WI38 (cell line): ENCODE results near the gene CTIF.

Experiments
- H3K4me3 ChIP-seq: 2 replicates; pipeline ENCODE4 v1.5.1; 2011; ENCODE audit warnings: low read depth, mild to moderate bottlenecking, control low read depth, low read length
- TF ChIP-seq, protein P1 (sequence below): IDR thresholded peaks from 2 replicates; pipeline ENCODE4 v1.5.1; 2012; ENCODE audit warnings: low read depth, mild to moderate bottlenecking, control low read depth, low read length

Gene CTIF

DNA sequence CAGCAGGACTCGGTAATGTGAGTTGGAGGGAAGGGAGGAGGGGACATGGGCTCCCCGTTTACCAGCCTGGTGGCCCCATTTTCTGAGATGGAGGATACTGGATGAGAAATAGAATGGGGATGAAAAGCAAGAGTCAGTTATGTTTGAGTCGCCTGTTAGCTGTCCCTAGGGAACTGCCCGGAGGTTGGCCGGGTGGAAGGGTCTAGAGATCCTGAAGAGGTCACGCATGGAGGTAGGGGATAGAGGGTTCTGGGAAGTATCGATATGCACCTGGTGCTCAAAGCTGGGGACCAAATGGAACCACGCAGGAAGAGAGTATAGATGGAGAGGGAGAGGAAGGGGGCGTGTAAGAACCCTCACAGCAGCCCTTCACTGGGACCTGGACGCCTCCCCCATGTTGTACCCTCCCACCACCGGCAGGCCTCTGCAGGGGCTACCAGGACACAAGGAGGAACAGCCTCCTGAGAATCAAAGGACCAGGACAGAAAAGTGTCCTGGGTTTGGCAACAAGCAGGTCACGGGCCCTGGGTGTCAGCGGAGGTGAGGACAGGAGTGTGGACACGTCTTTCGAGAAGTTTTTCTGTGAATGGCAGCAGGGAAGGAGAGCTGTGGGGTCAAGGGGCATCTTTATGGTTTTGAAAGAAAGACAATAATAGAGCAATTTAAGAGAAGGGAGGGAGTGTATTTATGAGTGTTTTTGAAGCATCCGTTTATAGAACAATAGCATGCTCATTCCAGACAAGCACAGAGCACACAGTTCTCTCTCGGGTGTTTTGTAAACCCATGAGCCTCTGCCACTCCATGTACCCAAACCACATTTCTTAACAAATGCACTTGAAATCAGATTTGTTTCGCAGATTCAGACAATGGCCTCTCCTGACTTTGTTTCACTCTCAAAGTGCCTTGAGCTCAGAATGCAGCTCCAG, 279.8 kb downstream of the CTIF start:
- TF ChIP-seq, protein P1, sequence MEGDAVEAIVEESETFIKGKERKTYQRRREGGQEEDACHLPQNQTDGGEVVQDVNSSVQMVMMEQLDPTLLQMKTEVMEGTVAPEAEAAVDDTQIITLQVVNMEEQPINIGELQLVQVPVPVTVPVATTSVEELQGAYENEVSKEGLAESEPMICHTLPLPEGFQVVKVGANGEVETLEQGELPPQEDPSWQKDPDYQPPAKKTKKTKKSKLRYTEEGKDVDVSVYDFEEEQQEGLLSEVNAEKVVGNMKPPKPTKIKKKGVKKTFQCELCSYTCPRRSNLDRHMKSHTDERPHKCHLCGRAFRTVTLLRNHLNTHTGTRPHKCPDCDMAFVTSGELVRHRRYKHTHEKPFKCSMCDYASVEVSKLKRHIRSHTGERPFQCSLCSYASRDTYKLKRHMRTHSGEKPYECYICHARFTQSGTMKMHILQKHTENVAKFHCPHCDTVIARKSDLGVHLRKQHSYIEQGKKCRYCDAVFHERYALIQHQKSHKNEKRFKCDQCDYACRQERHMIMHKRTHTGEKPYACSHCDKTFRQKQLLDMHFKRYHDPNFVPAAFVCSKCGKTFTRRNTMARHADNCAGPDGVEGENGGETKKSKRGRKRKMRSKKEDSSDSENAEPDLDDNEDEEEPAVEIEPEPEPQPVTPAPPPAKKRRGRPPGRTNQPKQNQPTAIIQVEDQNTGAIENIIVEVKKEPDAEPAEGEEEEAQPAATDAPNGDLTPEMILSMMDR, result no peak
- H3K4me3 ChIP-seq, result no peak overlapping the region

DNA sequence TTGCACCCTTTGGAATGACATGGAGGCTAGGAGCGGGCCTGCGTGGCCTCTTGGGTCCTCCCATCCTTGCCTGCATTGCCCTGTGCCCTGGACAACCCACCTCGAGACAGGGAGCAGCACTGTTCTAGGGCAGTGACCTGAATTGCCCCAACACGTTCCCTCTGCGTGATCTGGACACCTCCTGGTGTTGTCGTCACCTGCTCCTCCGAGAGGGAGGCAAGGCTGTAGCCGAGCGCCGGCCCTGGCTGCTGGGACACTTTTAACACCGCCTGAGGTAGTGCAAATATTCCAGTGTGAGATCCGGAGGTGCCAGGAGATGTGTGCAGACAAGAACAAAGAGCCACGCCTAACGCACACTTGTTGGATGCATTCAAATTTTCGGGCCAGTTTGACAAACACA, 280.4 kb downstream of the CTIF start:
- H3K4me3 ChIP-seq, result no peak overlapping the region
- TF ChIP-seq, protein P1, result no peak

DNA sequence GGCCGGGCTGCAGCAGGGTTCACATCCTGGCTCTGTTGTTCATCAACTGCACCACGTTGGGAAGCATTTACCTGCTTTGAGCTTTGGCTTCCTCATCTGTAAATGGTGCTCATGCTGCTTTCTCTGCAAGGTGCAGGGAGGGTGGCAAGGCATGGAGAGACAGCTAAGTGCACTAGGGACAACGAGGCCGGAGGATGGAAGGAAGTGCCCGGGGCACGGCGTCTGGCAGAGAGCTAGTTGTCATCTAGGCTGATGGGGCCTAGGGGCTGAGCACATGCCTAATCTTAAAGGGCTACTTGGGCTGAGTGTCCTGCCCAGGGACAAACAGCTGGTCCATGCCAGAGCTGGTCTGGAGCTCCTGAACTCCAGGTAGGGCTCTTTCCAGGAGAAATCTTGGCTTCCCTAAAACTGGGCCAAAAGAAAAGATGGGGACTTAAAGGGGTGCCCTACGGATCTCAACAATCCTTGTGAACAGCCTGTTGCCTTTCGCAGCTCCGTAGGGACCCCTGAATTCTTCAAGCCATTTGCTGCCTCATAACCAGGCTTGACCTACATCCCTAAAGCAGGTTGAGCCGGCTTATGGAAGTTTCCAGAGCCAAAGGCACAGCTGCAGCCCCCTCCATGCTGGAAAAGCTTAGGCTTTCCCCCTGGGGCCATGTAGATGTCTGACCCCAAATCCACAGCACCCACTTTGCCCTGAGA, 281.1 kb downstream of the CTIF start:
- no peak overlapping the region for H3K4me3 ChIP-seq
- TF ChIP-seq, protein P1, result no peak

DNA sequence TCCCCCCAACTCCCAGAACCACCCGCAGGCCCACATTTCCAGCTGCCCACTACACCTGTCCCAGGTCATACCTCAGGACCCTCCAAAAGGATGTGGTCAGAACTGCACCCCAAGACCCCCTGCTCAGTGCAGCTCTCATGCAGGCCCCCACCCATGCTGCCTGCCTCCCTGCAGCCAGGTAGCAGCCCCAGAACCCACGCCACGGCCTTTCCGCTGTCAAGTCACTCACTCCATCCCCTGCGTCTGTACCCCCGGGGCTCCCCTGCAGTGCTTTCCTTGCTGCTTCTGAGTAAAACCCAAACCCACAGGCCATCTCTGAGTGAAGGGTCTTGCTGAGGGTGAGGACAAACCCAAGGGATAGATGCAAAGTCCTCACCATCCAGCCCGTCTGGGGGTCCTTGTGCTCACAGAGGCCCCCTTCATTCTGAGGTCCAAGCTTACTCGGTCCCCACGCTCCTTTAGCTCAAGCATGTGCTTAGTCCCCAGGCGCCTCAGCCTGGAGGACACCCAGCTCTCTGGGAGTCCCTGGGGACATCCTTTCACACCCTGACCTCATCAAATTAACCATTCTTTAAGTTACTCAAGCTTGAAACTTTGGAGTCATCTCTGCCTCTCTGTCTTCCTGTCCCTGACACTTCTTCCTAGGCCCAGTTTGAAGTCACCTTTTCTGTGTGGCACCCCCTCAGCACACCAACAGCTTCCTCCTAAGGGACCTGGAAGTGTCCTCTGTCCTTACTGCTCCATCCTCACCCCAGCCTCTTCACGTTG, 281.8 kb downstream of the CTIF start:
- H3K4me3 ChIP-seq, result no peak overlapping the region
- TF ChIP-seq, protein P1, result no peak

DNA sequence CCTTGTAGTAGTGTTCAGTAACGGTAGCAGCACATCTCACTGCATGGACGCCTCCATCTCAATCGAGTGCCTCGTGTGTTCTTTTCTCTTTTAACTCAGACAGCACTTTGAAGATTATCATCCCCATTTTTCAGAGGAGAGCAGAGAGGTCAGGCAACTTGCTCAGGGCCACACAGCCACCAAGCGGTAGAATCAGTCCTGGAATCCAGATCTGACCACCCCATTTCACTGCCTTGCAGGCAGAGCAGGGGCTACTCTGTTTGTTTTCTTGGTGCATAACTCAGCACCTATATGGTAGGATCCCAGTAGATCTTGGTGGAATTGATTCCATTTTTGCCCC, 282.4 kb downstream of the CTIF start:
- no peak overlapping the region for H3K4me3 ChIP-seq
- TF ChIP-seq, protein P1, result no peak

DNA sequence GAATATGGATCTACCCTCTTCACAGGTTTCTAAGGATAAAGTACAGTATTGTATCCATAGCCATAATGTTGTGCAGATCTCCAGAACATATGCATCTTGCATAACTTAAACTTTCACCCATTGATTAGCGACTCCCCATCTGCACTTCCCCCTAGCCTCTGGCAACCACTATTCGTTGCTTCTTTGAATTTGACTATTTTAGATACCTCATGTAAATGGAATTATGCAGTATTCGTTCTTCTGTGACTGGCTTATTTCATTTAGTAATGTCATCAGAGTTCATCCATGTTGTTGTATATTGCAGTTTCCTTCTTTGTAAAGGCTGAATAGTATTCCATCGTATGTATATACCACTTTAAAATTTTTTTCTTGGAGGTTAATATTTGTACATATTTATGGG, 283.0 kb downstream of the CTIF start:
- H3K4me3 ChIP-seq, result no peak overlapping the region
- TF ChIP-seq, protein P1, result no peak
